HEK293 (cell line): Measurements from ENCODE around the gene PARP11.

Experiments
- CTCF ChIA-PET: fragments of 350-600 bp; formaldehyde crosslinking; extraction: SDS; loops from one replicate; lab custom pipeline; 2021; ENCODE audit warnings: antibody characterized with exemption; lab: Yijun Ruan, JAX
- POLR2A ChIA-PET: fragments of 300-600 bp; formaldehyde crosslinking; extraction: SDS; loops from one replicate; lab custom pipeline; 2020; ENCODE audit warnings: antibody characterized with exemption, inconsistent platforms; lab: Yijun Ruan, JAX
- H3K27ac ChIP-seq: fragments of 200-500 bp; sonication (Bioruptor generic); 2 replicates; pipeline ENCODE4 v1.5.1; 2014; ENCODE audit warnings: low read depth, low read length, control low read depth, inconsistent platforms; ENCODE audit errors: extremely low read depth
- H3K36me3 ChIP-seq, 2 experiments: fragments of 200-500 bp in 1 of 2; sonication (Bioruptor generic) in 1 of 2; 1 replicate in 1 of 2; 2 replicates in 1 of 2; pipeline ENCODE4 v1.5.1; 2014 to 2017; ENCODE audit warnings: inconsistent platforms in 2 of 2, low read length in 2 of 2; ENCODE audit not compliant: control insufficient read depth in 2 of 2, insufficient read depth in 1 of 2
- H3K4me1 ChIP-seq: fragments of 200-500 bp; sonication (Bioruptor generic); 2 replicates; pipeline ENCODE4 v1.5.1; 2014; ENCODE audit warnings: mild to moderate bottlenecking, low read length, inconsistent platforms; ENCODE audit not compliant: control insufficient read depth, insufficient read depth
- H3K4me3 ChIP-seq: 2 replicates; pipeline ENCODE4 v1.5.1; 2011; ENCODE audit warnings: low read depth, mild to moderate bottlenecking, control low read depth, low read length, moderate library complexity
- H3K9me3 ChIP-seq: fragments of 200-500 bp; sonication (Bioruptor generic); 2 replicates; pipeline ENCODE4 v1.5.1; 2014; ENCODE audit warnings: low read depth, low read length, inconsistent platforms; ENCODE audit not compliant: control insufficient read depth, insufficient read depth
- ELK4 ChIP-seq: IDR thresholded peaks from 2 replicates; pipeline ENCODE4 v1.6.1; 2011; ENCODE audit warnings: mild to moderate bottlenecking, low read depth, low read length, borderline replicate concordance
- IKZF3 ChIP-seq: fragments of 450-650 bp; IDR thresholded peaks from 2 replicates; pipeline ENCODE4 v1.5.0; 2018; ENCODE audit warnings: missing biosample characterization, mild to moderate bottlenecking, missing genetic modification characterization, moderate library complexity
- KLF8 ChIP-seq: fragments of 450-650 bp; formaldehyde crosslinking; IDR thresholded peaks from 2 replicates; pipeline ENCODE4 v1.5.1; 2016; ENCODE audit warnings: missing biosample characterization, missing genetic modification characterization
- MYNN ChIP-seq: fragments of 450-650 bp; formaldehyde crosslinking; IDR thresholded peaks from 2 replicates; pipeline ENCODE4 v1.5.1; 2016; ENCODE audit warnings: missing biosample characterization, missing genetic modification characterization, borderline replicate concordance
- YY2 ChIP-seq: fragments of 450-650 bp; formaldehyde crosslinking; IDR thresholded peaks from 2 replicates; pipeline ENCODE4 v1.5.1; 2016; ENCODE audit warnings: missing biosample characterization, missing genetic modification characterization
- ZNF18 ChIP-seq: fragments of 450-650 bp; formaldehyde crosslinking; IDR thresholded peaks from 2 replicates; pipeline ENCODE4 v1.5.1; 2016; ENCODE audit warnings: missing biosample characterization, missing genetic modification characterization
- ZNF292 ChIP-seq: fragments of 450-650 bp; formaldehyde crosslinking; IDR thresholded peaks from 2 replicates; pipeline ENCODE4 v1.5.1; 2016; ENCODE audit warnings: low read depth, missing biosample characterization, missing genetic modification characterization, borderline replicate concordance
- ZNF530 ChIP-seq: fragments of 450-650 bp; formaldehyde crosslinking; IDR thresholded peaks from 2 replicates; pipeline ENCODE4 v1.5.1; 2016; ENCODE audit warnings: low read depth, missing biosample characterization, missing genetic modification characterization
- ZNF555 ChIP-seq: fragments of 450-650 bp; formaldehyde crosslinking; conservative IDR thresholded peaks from 2 replicates; pipeline ENCODE4 v1.5.1; 2017; ENCODE audit warnings: missing biosample characterization, mild to moderate bottlenecking, missing genetic modification characterization, inconsistent platforms
- ZNF560 ChIP-seq: fragments of 450-650 bp; formaldehyde crosslinking; IDR thresholded peaks from 2 replicates; pipeline ENCODE4 v1.5.1; 2017; ENCODE audit warnings: missing biosample characterization, missing genetic modification characterization, borderline replicate concordance
- ZNF585B ChIP-seq: fragments of 450-650 bp; formaldehyde crosslinking; IDR thresholded peaks from 2 replicates; pipeline ENCODE4 v1.5.1; 2016; ENCODE audit warnings: missing biosample characterization, missing genetic modification characterization
- ZNF610 ChIP-seq: fragments of 450-650 bp; formaldehyde crosslinking; IDR thresholded peaks from 2 replicates; pipeline ENCODE4 v1.5.1; 2016; ENCODE audit warnings: missing biosample characterization, missing genetic modification characterization, borderline replicate concordance
- ZNF692 ChIP-seq: fragments of 450-650 bp; formaldehyde crosslinking; IDR thresholded peaks from 2 replicates; pipeline ENCODE4 v1.5.1; 2016; ENCODE audit warnings: missing biosample characterization, missing genetic modification characterization
- ZNF701 ChIP-seq: fragments of 450-650 bp; formaldehyde crosslinking; IDR thresholded peaks from 2 replicates; pipeline ENCODE4 v1.5.1; 2016; ENCODE audit warnings: missing biosample characterization, missing genetic modification characterization
- ZNF747 ChIP-seq: fragments of 450-650 bp; formaldehyde crosslinking; IDR thresholded peaks from 2 replicates; pipeline ENCODE4 v1.5.1; 2016; ENCODE audit warnings: missing biosample characterization, missing genetic modification characterization
- ZSCAN18 ChIP-seq: fragments of 450-650 bp; formaldehyde crosslinking; IDR thresholded peaks from 2 replicates; pipeline ENCODE4 v1.5.1; 2016; ENCODE audit warnings: missing biosample characterization, missing genetic modification characterization
- ZSCAN4 ChIP-seq: fragments of 450-650 bp; formaldehyde crosslinking; IDR thresholded peaks from 2 replicates; pipeline ENCODE4 v1.5.1; 2017; ENCODE audit warnings: missing biosample characterization, missing genetic modification characterization
- TF ChIP-seq, protein P1 (sequence below): fragments of 450-650 bp; IDR thresholded peaks from 2 replicates; pipeline ENCODE4 v1.5.1; 2018; ENCODE audit warnings: missing biosample characterization, mild to moderate bottlenecking, missing genetic modification characterization
- TF ChIP-seq, protein P2 (sequence below): fragments of 450-650 bp; formaldehyde crosslinking; IDR thresholded peaks from 2 replicates; pipeline ENCODE4 v1.5.1; 2016; ENCODE audit warnings: missing biosample characterization, missing genetic modification characterization
- TF ChIP-seq, protein P3 (sequence below): fragments of 450-650 bp; formaldehyde crosslinking; IDR thresholded peaks from 2 replicates; pipeline ENCODE4 v1.5.1; 2016; ENCODE audit warnings: missing biosample characterization, missing genetic modification characterization

Gene PARP11

GRCh38 chr12:3827301-3828000, 45.7 kb downstream of the PARP11 start:
- ChIA-PET POLR2A (no interaction called here), CTCF (interaction anchor here (0.5 to 0.7 kb wide), 2 partner anchors 21 to 510 kb away, joined by 3 to 6 read pairs; no protein-coding TSS in a partner anchor)
- Histone ChIP-seq H3K9me3 (no peaks in the 10 kb centered on the region), H3K27ac (no peak overlapping the region), H3K4me3 (no peak overlapping the region)
- no peak for TF ChIP-seq ZNF560 (tag by site-specific recombination)
- no peak for TF ChIP-seq KLF8 (tag by site-specific recombination)
- no peak for TF ChIP-seq ZNF18 (tag by site-specific recombination)
- TF ChIP-seq, protein P1, sequence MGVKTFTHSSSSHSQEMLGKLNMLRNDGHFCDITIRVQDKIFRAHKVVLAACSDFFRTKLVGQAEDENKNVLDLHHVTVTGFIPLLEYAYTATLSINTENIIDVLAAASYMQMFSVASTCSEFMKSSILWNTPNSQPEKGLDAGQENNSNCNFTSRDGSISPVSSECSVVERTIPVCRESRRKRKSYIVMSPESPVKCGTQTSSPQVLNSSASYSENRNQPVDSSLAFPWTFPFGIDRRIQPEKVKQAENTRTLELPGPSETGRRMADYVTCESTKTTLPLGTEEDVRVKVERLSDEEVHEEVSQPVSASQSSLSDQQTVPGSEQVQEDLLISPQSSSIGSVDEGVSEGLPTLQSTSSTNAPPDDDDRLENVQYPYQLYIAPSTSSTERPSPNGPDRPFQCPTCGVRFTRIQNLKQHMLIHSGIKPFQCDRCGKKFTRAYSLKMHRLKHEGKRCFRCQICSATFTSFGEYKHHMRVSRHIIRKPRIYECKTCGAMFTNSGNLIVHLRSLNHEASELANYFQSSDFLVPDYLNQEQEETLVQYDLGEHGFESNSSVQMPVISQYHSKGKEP (tag by site-specific recombination): no peak
- TF ChIP-seq, protein P2, sequence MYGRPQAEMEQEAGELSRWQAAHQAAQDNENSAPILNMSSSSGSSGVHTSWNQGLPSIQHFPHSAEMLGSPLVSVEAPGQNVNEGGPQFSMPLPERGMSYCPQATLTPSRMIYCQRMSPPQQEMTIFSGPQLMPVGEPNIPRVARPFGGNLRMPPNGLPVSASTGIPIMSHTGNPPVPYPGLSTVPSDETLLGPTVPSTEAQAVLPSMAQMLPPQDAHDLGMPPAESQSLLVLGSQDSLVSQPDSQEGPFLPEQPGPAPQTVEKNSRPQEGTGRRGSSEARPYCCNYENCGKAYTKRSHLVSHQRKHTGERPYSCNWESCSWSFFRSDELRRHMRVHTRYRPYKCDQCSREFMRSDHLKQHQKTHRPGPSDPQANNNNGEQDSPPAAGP: no peak
- TF ChIP-seq, protein P3, sequence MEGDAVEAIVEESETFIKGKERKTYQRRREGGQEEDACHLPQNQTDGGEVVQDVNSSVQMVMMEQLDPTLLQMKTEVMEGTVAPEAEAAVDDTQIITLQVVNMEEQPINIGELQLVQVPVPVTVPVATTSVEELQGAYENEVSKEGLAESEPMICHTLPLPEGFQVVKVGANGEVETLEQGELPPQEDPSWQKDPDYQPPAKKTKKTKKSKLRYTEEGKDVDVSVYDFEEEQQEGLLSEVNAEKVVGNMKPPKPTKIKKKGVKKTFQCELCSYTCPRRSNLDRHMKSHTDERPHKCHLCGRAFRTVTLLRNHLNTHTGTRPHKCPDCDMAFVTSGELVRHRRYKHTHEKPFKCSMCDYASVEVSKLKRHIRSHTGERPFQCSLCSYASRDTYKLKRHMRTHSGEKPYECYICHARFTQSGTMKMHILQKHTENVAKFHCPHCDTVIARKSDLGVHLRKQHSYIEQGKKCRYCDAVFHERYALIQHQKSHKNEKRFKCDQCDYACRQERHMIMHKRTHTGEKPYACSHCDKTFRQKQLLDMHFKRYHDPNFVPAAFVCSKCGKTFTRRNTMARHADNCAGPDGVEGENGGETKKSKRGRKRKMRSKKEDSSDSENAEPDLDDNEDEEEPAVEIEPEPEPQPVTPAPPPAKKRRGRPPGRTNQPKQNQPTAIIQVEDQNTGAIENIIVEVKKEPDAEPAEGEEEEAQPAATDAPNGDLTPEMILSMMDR (tag by site-specific recombination): no peak
- no peak for TF ChIP-seq ZNF747 (tag by site-specific recombination)
- no peak for TF ChIP-seq MYNN (tag by site-specific recombination)
- TF ChIP-seq ZNF585B: no peak
- TF ChIP-seq YY2 (tag by site-specific recombination): no peak
- TF ChIP-seq ZNF692 (tag by site-specific recombination): no peak
- TF ChIP-seq, all 188 proteins: peak for 0
- peaks cover 4 to 7% of the 10 kb centered on the region in 2 experiments for H3K36me3 ChIP-seq
- H3K4me1 ChIP-seq: no peaks in the 10 kb centered on the region

- ChIA-PET CTCF (interaction anchor here (0.6 to 0.8 kb wide), 2 partner anchors 458 to 1510 kb away, joined by 3 to 4 read pairs; no protein-coding TSS in a partner anchor), POLR2A (no interaction called here)
- Histone ChIP-seq H3K27ac (no peak overlapping the region), H3K9me3 (no peaks in the 10 kb centered on the region), H3K36me3 (peaks cover 4 to 14% of the 10 kb centered on the region in 2 experiments), H3K4me3 (no peak overlapping the region), H3K4me1 (no peaks in the 10 kb centered on the region)
- TF ChIP-seq ZNF610 (tag by site-specific recombination): no peak
- no peak for TF ChIP-seq ELK4
- TF ChIP-seq ZNF292 (tag by site-specific recombination): no peak
- TF ChIP-seq ZNF530: no peak
- TF ChIP-seq ZNF701: no peak
- TF ChIP-seq ZSCAN4 (tag by site-specific recombination): no peak
- TF ChIP-seq ZNF555 (tag by site-specific recombination): no peak
- TF ChIP-seq ZSCAN18 (tag by site-specific recombination): no peak
- no peak for TF ChIP-seq IKZF3 (tag by site-specific recombination)
Measured at GRCh38 chr12:3821441-3821840, 51.8 kb downstream of the PARP11 start.
